Ecto neural progenitor cell (in vitro differentiated cells): Measurements from ENCODE around the gene ZKSCAN7.
"Not testable (repeated sequence)": the region's sequence is repeated elsewhere in the genome, so short reads cannot be mapped to it uniquely, and the experiment has no call there.

ENCODE experiments used
- DNase-seq: peaks from one replicate; pipeline ENCODE4 v3.0.0-alpha.2; 2018; ENCODE audit warnings: low spot score

The ZKSCAN7 gene

DNA sequence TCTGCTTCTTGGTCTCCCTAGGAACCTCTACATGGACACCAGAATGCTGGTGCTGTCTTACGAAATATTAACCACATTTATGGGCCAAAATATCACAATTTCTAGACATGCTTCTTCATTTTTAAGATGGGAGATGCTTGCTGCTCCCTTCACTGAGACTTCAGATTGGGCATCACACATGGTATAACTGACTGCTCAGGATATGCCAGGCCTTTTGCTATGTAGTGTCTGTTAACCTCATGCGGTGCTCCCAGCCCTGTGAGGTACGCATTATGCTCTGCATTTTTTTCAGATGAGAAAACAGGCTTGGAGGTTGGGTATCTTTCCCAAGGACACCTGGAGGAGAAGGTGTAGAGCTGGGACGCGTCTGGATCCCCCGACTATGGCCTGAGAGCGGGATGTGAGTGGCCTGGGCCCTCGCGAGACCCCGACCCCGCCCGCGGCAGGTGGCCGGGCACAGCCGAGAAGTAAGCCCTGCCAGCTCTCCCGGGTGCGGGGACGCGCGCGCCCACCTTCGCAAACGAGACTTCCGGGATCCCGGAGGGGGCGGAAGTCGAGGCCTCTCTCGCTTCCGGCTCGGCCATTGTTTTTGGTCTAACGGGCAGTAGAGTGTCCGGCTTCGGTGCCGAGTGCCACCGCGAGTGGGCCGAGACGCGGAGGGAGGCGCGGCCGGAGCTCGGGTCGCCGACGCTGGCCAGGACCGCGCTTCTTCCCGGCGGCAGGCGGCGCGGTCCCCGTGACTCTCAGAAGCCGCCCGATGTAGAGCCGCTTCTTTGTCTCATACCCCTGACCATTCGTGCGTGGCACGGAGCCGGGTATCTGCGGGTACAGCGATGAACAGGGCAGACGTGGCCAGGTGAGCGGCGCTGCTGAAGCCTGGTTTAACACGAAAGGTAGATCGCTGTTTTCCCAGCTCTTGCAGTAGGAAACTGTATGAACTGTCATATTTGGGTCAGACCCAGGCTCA is at the start of gene ZKSCAN7:
Gene ZKSCAN7 (plus strand): TSS at position 568 of the 967 bp plus-strand sequence. CDS start 1,855 bp downstream, outside the sequence.
- peak; percentile 82 for DNase-seq

DNA sequence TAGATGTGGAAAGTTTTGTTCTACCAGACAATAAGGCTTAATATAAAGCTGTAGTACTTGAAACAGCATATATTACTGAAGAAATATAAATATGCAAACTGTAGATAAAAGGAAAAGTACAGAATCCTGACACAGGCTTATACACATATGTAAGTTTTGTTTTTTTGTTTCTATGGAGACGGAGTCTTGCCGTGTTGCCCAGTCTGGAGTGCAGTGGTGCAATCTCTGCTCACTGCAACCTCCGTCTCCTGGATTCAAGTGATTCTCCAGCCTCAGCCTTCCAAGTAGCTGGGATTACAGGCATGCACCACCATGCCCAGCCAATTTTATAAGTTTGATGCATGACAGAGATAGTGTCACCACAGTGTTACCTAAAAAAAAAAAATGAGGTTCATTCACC is 48.4 kb upstream of the ZKSCAN7 start:
- no peak for DNase-seq

DNA sequence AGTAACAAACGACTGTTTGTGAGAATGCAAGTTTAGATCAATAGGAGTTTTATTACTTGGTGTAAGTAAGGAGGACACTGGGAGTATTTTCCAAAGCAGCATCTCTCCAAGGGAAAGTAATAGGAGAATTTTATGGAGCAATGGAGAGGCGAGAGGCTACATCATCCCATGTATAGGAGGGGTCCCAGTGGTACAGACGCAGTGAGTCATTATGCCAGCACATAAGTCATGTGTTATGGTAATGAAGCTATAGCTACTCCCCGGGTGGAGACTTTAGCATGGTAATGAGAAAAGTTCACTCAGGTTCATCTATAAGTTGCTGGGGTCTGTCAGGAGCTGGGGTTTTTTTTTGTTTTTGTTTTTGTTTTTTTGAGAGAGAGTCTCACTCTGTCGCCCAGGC is 48.0 kb upstream of the ZKSCAN7 start:
- no peak for DNase-seq

DNA sequence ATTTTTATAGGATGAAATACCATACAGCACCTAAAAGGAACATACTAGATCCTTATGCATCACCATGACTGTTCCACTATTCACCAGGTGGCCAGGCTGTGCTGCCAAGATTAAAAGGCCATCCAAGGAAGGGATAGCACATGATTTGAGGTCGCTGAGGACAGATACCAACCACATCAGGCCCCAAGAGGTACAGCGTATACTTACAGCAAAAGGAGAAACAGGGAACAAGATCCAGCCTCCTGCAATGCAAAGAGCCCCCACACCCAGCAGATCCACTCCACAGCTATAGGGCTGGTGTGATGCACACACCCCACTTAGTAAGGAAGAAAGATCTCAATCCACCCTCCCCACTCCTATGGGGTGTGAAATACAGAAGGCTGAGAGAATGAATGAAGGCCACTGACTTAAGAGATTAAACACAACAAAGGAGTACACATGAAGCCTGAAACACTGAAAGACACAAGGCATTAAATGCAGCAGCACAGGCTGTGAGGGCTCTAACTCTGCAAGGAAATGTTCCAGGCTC is 45.5 kb upstream of the ZKSCAN7 start:
- no peak for DNase-seq

DNA sequence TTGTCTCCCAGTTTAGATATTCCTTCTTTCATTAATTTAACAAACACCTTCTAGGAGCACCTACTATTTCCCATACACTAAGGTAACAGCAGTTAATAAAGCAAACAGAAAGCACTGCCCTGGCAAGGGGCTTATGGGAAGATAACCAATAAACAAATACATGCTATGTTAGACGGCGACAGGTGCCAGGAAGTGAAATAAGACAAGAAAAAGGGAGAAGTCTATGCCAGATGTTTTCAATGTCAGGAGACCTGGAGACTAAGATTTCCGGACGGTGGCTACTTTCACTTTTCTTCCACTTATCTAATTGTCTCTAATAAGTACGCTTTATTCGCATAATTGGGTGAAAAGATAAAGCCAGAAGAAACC is 45.0 kb upstream of the ZKSCAN7 start:
- no peak for DNase-seq

DNA sequence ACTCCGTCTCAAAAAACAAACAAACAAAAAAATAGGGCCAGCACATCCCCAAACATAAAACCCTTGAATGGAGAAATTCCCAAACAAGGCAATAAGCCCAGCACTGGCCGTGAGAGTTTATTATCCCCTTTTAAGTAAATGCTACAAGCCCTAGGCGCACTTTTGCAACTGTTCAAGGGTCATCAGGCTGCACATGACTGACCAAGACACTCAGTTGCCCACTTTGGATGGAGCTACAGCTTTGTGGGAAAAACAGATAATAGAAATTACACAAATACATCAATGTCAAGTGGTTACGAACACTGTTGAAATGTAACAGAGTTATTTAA is 43.8 kb upstream of the ZKSCAN7 start:
- no peak for DNase-seq

DNA sequence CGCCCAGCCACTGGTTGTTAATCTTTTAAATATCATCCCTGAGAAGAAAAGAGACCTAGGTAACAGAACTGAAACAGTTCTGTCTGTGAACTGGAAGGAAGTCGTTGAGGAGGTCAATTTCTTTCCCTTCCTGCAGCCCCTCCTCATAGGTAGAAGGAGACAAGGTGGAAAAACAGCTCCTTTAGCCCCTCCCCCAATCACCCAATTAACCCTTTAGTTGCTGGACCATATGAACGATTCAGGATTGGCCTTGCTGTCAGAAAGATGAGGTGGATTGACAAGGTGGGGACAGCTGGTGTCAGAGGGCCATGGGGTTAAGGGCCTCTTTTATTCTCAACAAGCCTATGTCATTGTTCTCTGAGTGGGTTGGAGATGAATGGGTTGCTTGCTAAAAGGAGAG is 41.5 kb upstream of the ZKSCAN7 start:
- DNase-seq = no peak

DNA sequence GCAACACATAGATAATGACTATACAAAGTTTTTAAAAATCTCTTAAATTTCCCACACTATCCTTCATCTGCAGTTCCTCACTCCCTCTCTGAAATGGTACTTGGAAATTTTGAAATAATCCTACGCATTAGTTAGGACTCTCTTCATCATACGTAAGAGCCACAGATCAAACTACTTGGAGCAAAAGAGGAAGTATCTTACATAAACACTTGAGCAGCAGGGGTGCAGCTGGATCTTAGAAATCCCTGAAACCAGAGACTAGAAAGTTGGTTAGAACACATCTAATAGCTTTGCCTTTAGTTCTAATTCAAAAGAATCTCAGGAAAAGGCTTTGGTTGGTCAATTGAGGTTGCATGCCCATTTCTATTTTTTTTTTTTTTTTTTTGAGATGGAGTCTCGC is 38.8 kb upstream of the ZKSCAN7 start:
- no peak for DNase-seq

DNA sequence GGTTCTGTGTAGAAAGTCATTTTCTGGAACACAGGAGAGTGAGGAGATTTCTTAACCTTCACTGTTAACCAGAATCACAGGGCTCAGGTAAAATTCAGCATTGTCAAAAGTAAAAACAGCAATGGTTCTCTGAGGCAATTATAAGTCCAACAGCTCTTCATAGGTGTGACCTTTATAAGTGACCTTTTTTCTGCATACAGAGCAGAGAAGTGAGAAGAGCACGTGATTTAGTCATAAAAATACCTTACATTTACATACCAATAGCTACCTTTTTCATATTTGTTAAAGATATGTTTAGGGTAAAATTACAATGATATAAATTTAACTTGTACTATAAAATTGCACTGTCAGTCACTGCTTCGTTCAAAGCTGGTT is 36.2 kb upstream of the ZKSCAN7 start:
- no peak for DNase-seq

DNA sequence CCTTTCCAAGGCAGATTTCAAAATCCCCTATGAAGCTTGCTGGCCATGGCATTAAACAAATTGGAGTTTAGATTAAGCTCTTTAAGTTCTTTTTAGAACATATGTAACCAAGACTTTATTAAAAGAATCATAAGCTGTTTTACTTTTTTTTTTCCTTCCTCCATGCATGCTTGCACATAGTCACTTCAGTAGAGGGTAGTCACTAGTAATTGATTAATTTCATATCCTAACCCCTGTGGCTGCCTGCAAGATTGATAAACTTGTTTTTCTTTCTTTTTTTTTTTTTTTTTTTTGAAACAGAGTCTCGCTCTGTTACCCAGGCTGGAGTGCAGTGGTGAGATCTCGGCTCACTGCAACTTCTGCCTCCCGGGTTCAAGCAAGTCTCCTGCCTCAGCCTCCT is 33.3 kb upstream of the ZKSCAN7 start:
- no peak for DNase-seq

DNA sequence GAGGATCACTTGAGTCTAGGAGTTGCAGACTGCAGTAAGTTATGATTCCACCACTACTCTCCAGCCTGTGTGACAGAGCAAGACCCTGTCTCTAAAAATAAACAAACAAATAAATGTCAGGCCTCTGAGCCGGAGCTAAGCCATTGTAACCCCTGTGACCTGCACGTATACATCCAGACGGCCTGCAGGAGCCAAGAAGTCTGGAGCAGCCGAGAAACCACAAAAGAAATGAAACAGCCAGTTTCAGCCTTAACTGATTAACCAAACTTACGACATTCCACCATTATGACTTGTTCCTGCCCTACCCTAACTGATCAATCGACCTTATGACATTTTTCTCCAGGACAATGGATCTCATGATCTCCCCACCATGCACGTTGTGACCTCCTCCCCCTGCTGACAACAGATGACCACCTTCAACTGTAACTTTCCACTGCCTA is 32.5 kb upstream of the ZKSCAN7 start:
- no peak for DNase-seq

DNA sequence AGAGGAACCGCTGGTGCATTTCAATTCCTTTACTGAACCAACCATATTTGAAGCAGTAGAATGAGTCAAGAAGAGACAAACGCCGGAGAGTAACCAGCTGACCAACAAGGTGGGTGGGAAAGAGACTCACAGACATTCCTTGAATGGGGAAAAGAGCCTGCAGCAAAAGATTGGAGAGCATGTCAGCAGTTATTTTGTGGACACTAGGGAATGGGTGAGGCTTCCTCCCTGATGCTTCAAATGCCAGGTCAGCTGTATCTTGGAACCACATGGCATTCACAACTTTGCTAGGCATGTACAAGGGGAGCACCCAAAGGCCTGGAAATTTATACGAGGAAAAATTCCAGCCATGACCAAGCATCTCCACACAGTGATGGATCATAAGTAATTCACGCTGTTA is 29.9 kb upstream of the ZKSCAN7 start:
- no peak for DNase-seq

DNA sequence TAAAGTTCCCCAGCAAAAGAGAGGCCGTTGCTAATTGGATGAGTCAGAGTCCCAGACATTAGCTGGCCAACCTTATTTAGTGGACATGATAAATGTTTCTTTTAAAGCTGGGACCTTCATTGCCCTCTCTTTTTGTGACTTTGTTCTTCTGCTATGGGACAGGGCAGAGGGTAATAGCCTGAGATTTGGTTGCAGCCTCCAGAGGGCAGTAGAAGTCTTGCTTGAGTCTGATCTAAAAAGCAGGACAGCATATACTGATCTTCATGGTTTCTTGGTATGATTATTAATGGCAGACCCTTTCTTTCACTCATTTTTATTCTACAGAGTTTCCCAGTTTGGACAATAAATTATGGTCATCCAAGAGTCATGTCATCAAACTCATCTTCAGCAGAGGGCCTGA is 25.1 kb upstream of the ZKSCAN7 start:
- no peak for DNase-seq

DNA sequence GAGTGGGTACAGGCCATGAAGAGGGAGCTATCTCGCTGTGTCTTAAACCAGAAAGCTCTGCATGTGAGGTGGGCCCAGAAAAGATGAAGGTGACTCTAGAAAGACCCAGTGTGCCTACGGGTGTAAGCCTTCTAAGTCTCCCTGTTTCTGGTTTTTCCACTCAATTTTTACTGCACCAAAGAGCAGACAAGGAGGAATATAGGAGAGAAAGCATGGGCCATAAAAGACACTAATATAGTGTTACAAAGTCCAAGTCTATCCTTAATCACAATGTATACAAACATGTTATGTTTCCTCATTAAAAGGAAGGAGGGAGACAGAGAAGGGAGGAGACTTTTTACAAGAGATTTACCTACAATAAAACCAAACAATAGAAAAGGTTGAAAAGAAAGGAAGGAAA is 24.1 kb upstream of the ZKSCAN7 start:
- DNase-seq = no peak

DNA sequence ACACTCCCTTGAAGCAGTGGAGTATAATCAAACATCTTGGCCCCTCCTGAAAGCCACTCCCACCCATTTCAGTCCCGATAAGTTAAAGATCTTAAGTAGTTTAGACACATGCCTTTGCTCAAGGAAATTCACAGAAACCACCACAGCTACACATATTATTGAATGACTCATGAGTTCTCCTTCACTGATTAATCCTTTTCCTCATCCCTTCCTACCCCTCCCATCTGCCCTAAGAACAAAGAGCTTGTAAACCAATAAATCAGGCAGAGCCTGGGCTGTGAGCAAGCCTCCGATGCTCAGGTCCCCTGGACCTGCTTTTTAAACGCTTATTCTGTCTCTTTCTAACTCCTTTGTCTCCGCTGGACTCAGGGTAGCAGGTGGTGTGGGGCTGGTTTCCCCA is 20.3 kb upstream of the ZKSCAN7 start:
- not testable (repeated sequence) for DNase-seq

DNA sequence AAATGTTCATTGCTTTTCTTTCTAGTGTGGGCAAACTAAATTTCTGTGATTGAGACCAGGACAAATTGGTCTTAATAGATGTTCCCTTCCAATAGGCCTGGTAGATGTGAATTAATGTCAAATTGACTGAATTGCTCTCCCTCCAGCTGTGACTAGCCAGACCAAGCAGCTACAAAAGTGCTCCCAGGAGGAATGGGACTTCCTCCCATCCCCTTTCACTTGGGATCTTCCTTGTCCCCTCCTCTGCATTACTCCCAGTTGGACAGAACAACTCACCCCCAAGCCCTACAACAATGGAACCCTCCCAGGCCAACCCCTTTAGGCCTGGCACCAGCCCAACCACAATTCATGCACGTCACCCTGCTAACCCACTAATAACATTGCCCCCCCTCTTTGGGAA is 19.6 kb upstream of the ZKSCAN7 start:
- no peak for DNase-seq

DNA sequence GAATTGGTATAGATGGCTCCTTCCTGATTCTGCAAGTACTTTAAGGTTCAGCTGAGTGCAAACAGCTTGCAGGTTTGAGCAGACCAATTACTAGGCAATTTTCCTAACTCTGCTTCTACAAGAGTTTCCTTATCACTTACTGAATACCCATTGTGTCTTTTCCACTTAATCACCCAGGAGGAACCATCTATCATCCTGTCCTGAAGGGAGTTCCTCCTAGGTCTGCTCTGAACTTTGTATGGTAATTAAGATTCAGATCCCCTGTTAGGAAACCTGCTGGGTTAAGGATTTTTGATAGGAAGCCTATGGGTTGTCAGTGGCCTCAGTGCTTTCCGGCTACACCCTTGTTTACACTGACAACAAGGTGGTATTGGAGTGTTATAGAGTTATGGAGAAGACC is 10.2 kb upstream of the ZKSCAN7 start:
- DNase-seq = not testable (repeated sequence)

DNA sequence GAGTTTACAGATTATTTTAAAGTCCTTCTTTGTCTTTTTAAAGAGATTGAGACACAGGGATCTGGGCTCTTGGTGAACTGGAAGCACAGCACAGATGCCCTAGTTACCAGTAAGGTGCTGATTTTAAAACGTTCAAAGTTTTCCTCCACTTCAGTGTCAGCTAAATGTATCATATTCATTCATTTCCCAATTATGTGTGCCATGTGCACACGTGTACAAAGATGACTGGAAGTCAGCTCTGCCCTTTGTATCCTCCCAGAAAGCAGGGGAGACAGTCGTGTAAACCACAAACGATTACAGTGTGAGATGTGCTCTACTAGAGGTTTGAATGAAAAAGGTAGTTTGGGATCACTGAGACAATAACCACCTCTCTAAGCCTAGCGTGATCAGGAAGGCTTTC is 730 bp downstream of the ZKSCAN7 start:
- no peak for DNase-seq

DNA sequence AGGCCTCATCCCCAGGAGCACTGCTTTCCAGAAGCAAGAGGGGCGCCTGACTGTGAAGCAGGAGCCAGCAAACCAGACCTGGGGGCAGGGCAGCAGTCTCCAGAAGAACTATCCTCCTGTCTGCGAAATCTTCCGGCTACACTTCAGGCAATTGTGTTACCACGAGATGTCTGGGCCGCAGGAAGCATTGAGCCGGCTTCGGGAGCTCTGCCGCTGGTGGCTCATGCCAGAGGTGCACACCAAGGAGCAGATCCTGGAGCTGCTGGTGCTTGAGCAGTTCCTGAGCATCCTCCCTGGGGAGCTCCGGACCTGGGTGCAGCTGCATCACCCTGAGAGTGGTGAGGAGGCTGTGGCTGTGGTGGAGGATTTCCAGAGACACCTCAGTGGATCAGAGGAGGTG is 2.1 kb downstream of the ZKSCAN7 start:
- no peak for DNase-seq

DNA sequence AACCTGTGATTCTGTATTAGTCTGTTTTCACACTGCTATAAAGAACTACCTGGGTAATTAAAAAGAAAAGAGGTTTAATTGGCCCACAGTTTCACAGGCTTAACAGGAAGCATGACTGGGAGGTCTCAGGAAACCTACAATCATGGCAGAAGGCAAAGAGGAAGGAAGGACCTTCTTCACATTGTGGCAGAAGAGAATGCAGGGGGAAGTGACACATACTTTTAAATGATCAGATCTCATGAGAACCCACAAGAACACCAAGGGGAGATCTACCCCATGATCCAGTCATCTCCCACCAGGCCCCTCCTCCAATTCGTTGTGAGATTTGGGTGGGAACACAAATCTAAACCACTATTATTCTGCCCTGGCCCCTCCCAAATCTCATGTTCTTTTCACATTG is 6.1 kb downstream of the ZKSCAN7 start:
- no peak for DNase-seq

DNA sequence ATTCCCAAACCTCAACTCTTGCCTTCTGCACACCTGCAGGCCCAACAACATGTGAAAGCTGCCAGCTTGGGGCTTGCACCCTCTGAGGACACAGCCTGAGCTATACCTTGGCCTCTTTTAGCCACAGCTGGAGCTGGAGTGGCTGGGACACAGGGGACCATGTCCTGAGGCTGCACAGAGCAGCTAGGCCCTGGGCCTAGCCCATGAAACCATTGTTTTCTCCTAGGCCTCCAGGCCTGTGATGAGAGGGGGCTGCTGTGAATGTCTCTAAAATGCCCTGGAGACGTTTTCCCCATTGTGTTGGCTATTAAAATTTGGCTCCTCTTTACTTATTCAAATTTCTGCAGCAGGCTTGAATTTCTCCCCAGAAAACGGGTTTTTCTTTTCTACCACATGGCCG is 7.2 kb downstream of the ZKSCAN7 start:
- no peak for DNase-seq

DNA sequence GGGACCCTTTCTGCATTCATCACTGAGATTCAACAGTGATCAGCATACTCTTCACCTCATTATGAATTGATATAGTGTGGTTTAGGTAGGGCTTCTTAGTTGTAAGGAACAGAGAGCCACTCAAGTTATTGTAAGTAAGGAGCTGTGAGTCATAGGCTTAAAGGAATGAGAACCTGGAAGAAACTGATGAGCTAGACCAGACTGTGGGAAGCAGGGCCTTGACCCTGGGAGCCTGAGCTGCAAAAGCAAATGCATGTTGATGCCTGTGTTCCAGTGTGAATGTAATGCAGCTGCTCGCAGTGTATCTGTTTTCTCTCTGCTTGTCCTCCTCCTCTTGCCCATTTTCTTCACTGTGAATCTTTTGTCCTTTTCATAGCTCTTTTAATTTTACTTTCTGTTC is 13.6 kb downstream of the ZKSCAN7 start:
- no peak for DNase-seq

DNA sequence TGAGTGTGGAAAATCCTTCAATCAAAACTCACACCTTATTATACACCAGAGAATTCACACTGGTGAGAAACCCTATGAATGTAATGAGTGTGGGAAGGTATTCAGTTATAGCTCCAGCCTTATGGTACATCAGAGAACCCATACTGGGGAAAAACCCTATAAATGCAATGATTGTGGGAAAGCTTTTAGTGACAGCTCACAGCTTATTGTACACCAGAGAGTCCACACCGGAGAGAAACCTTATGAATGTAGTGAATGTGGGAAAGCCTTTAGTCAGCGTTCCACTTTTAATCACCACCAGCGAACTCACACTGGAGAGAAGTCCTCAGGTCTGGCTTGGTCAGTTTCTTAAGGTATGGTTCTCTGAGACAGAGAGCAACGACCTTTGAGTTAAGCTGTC is 16.0 kb downstream of the ZKSCAN7 start:
- DNase-seq = no peak

DNA sequence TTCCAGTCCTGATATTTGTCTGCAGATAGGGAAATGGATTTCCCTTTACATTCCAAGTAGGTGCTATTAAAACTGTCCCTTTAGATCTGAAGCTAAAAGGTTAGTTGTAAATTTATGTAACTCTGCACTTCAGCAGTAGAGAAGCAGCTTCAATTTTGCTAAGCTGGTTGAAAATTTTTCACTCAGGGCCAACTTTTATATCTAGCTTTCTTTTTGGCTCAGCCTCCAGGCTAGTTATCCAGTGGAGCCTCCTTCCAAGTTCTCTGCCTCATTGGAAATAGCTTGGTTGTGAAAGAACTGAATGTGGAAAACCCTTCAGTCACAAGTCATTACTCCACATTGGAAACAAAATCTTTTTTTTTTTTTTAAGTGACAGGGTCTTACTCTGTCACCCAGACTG is 21.6 kb downstream of the ZKSCAN7 start:
- no peak for DNase-seq
